ENCODE results near the gene TMEM150C. TPM values are rescaled to one million over a fixed set of nuclear protein-coding genes. Genes with fewer than 3 reads are reported as not detected.

Gene TMEM150C
- total RNA-seq, 1 experiment from 2014 or later = 0.58 TPM

DNA sequence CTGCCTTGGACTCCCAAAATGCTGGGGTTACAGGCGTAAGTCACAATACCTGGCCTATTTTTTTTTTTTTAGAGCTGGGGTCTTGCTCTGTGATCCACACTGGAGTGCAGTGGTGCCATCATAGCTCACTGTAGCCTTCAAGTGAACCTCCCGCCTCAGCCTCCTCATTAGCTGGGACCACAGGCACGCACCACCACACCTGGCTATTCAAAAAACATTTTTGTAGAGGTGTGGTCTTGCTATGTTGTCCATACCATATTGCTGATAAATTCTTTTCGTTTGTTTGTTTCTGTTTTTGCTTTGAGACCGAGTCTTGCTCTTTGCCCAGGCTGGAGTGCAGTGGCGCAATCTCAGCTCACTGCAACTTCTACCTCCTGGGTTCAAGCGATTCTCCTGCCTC lies 109.8 kb downstream of the TMEM150C start:
- Histone ChIP-seq H2AFZ (ENCODE audit: low read length) (no peak overlapping the region), H3K4me2 (ENCODE audit: low read length) (no peak overlapping the region), H4K20me1 (ENCODE audit: low read length) (no peaks in the 10 kb centered on the region), H3K27me3 (ENCODE audit: low read length) (no peaks in the 10 kb centered on the region), H3K9me2 (replicated peaks; ENCODE audit: low read length) (no peaks in the 10 kb centered on the region), H3K27ac (ENCODE audit: low read length) (no peak overlapping the region), H3F3A (ENCODE audit: low read length, unreplicated experiment) (no peaks in the 10 kb centered on the region), H3K4me3 (ENCODE audit: low read length) (no peak overlapping the region), H3K9me3 (ENCODE audit: low read length) (no peaks in the 10 kb centered on the region), H3K79me2 (ENCODE audit: low read length) (peaks cover 9% of the 10 kb centered on the region; the same call in 1 of the 2 replicates), H3K9ac (ENCODE audit: low read length) (no peak overlapping the region), H3K4me1 (ENCODE audit: insufficient read depth, low read length) (no peaks in the 10 kb centered on the region), H3K36me3 (ENCODE audit: low read depth, low read length) (peaks cover 12% of the 10 kb centered on the region)
- CTCF ChIA-PET = no interaction called here
- ATAC-seq (no peak), DNase-seq (no peak)
- BruUV-seq (replicated peaks) = no TSS peak
- intact Hi-C loops (cut with micrococcal nuclease) = no loop called here
- POLR2A ChIA-PET (ENCODE audit: unreplicated experiment) = no interaction called here
- TF ChIP-seq EZH2 (IDR thresholded peaks at IDR 0.05; ENCODE audit: low read length, unreplicated experiment) (no peak), EZH2phosphoT487 (IDR thresholded peaks at IDR 0.05; ENCODE audit: borderline replicate concordance, low read length) (no peak)
- TF ChIP-seq, protein P1, sequence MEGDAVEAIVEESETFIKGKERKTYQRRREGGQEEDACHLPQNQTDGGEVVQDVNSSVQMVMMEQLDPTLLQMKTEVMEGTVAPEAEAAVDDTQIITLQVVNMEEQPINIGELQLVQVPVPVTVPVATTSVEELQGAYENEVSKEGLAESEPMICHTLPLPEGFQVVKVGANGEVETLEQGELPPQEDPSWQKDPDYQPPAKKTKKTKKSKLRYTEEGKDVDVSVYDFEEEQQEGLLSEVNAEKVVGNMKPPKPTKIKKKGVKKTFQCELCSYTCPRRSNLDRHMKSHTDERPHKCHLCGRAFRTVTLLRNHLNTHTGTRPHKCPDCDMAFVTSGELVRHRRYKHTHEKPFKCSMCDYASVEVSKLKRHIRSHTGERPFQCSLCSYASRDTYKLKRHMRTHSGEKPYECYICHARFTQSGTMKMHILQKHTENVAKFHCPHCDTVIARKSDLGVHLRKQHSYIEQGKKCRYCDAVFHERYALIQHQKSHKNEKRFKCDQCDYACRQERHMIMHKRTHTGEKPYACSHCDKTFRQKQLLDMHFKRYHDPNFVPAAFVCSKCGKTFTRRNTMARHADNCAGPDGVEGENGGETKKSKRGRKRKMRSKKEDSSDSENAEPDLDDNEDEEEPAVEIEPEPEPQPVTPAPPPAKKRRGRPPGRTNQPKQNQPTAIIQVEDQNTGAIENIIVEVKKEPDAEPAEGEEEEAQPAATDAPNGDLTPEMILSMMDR (conservative IDR thresholded peaks at IDR 0.05; ENCODE audit: low read depth, low read length) = no peak

DNA sequence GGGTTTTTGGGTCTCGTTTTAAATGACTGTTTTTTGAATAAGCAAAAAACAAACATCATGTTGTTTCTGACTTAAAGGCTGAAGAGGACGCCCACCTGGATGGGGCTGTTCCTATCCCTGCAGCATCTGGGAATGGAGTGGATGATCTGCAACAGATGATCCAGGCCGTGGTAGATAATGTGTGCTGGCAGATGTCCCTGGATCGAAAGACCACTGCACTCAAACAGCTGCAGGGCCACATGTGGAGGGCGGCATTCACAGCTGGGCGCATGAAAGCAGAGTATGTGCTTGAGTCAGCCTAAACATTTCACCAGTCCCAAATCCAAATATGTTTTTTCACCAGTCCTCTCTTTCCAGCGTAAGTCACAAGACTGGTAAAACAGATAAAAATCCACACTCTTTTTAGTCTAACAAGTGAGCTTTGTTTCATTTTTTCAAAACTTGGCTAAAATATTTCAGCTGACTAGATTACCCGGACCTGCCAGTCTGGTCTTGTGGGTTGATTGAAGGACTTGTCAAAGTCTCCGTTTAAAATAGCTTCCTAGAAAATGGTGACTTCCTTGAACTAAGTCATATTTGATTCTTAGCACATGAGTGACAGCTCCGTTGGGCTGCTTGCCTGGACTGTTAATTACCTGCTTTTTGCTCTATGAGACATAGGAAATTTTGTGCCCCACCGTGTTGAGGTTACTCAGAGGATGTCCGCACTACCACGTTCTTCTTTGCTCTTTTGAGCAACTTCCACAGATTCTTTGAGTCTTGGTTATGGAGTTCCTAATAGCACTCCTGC lies 110.6 kb downstream of the TMEM150C start:
- Histone ChIP-seq H3K4me3 (ENCODE audit: low read length) (no peak overlapping the region), H3K9me2 (replicated peaks; ENCODE audit: low read length) (no peaks in the 10 kb centered on the region), H3K9me3 (ENCODE audit: low read length) (no peaks in the 10 kb centered on the region), H2AFZ (ENCODE audit: low read length) (no peak overlapping the region), H3K27me3 (ENCODE audit: low read length) (no peaks in the 10 kb centered on the region), H3K4me1 (ENCODE audit: insufficient read depth, low read length) (no peaks in the 10 kb centered on the region), H3K79me2 (ENCODE audit: low read length) (peaks cover 13% of the 10 kb centered on the region; the same call in 1 of the 2 replicates), H3K9ac (ENCODE audit: low read length) (no peak overlapping the region), H3K36me3 (ENCODE audit: low read depth, low read length) (peaks cover 12% of the 10 kb centered on the region), H4K20me1 (ENCODE audit: low read length) (no peaks in the 10 kb centered on the region), H3F3A (ENCODE audit: low read length, unreplicated experiment) (no peaks in the 10 kb centered on the region), H3K27ac (ENCODE audit: low read length) (no peak overlapping the region), H3K4me2 (ENCODE audit: low read length) (no peak overlapping the region)
- DNase-seq = no peak
- POLR2A ChIA-PET (ENCODE audit: unreplicated experiment) = no interaction called here
- intact Hi-C loops (cut with micrococcal nuclease) = no loop called here
- no peak for ATAC-seq
- CTCF ChIA-PET = no interaction called here
- BruUV-seq (replicated peaks) = no TSS peak
- TF ChIP-seq, protein P1 (conservative IDR thresholded peaks at IDR 0.05; ENCODE audit: low read depth, low read length) = no peak
- TF ChIP-seq EZH2phosphoT487 (IDR thresholded peaks at IDR 0.05; ENCODE audit: borderline replicate concordance, low read length) = no peak
- no peak for TF ChIP-seq EZH2 (IDR thresholded peaks at IDR 0.05; ENCODE audit: low read length, unreplicated experiment)

DNA sequence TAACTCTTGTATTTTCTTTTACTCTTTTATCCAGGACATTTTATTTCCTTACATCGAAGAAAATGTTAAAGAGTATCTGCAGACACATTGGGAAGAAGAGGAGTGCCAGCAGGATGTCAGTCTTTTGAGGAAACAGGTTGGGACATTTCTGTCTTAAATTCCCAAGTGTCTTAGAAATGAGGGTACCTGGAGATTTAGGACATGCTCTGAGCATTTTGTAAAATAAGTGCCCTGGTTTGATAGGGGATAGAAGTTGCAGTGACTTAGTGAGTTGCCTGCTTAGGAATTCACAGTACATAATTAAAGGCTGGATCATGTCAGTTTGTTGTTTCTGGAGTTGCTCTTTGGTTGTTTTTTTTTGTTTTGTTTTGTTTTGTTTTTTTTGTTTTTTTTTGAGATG lies 113.9 kb downstream of the TMEM150C start:
- intact Hi-C loops (cut with micrococcal nuclease) = no loop called here
- Histone ChIP-seq H3K27me3 (ENCODE audit: low read length) (no peaks in the 10 kb centered on the region), H3K4me2 (ENCODE audit: low read length) (no peak overlapping the region), H3K36me3 (ENCODE audit: low read depth, low read length) (peaks cover 12% of the 10 kb centered on the region), H3K27ac (ENCODE audit: low read length) (no peak overlapping the region), H3K9ac (ENCODE audit: low read length) (no peak overlapping the region), H3K4me1 (ENCODE audit: insufficient read depth, low read length) (no peaks in the 10 kb centered on the region), H3K9me2 (replicated peaks; ENCODE audit: low read length) (no peaks in the 10 kb centered on the region), H4K20me1 (ENCODE audit: low read length) (no peaks in the 10 kb centered on the region), H3F3A (ENCODE audit: low read length, unreplicated experiment) (no peaks in the 10 kb centered on the region), H2AFZ (ENCODE audit: low read length) (no peak overlapping the region), H3K79me2 (ENCODE audit: low read length) (peaks cover 34% of the 10 kb centered on the region), H3K4me3 (ENCODE audit: low read length) (no peak overlapping the region), H3K9me3 (ENCODE audit: low read length) (no peaks in the 10 kb centered on the region)
- no peak for DNase-seq
- no peak for ATAC-seq
- no TSS peak for BruUV-seq (replicated peaks)
- POLR2A ChIA-PET (ENCODE audit: unreplicated experiment) = no interaction called here
- CTCF ChIA-PET = no interaction called here
- TF ChIP-seq EZH2 (IDR thresholded peaks at IDR 0.05; ENCODE audit: low read length, unreplicated experiment) (no peak), EZH2phosphoT487 (IDR thresholded peaks at IDR 0.05; ENCODE audit: borderline replicate concordance, low read length) (no peak)
- TF ChIP-seq, protein P1 (conservative IDR thresholded peaks at IDR 0.05; ENCODE audit: low read depth, low read length) = no peak

Data from PC-3 (cell line).